GM13976 (cell line): ENCODE results near the gene SOCS3.

Experiments
- DNase-seq: peaks from one replicate; pipeline ENCODE4 v3.0.0; 2012; ENCODE audit warnings: low spot score
- CTCF ChIP-seq: IDR thresholded peaks from 2 replicates; pipeline ENCODE4 v1.5.1; 2012; ENCODE audit warnings: borderline replicate concordance, mild to moderate bottlenecking; ENCODE audit not compliant: insufficient read depth; ENCODE audit errors: extremely low read depth, missing control alignments, control extremely low read depth
- in situ Hi-C: fragments of 300-500 bp; cut with MboI; formaldehyde crosslinking; loops from one replicate; pipeline ENCODE4 v1.12.0; 2022; ENCODE audit warnings: low sequenced_read_pairs, mixed read lengths, inconsistent platforms; ENCODE audit not compliant: unreplicated experiment

SOCS3 gene

GRCh38 chr17:78392295-78392694, 32.4 kb upstream of the SOCS3 start:
- in situ Hi-C loops, result no loop called here
- DNase-seq, result no peak
- TF ChIP-seq CTCF, result no peak

GRCh38 chr17:78391843-78392242, 32.0 kb upstream of the SOCS3 start:
- DNase-seq, result no peak
- in situ Hi-C loops, result no loop called here
- TF ChIP-seq CTCF, result no peak

- in situ Hi-C loops, result no loop called here
- TF ChIP-seq CTCF, result no peak
- no peak for DNase-seq
These were observed 31.2 kb upstream of the SOCS3 start for GRCh38 chr17:78391051-78391431.

GRCh38 chr17:78390241-78391050, 30.6 kb upstream of the SOCS3 start:
- TF ChIP-seq CTCF, result no peak
- in situ Hi-C loops, result no loop called here
- DNase-seq, result no peak

GRCh38 chr17:78387977-78388941, 28.4 kb upstream of the SOCS3 start:
- TF ChIP-seq CTCF, result no peak
- DNase-seq, result peak; percentile 70
- in situ Hi-C loops, result no loop called here

- in situ Hi-C loops, result no loop called here
- DNase-seq, result no peak
- no peak for TF ChIP-seq CTCF
These were observed 24.8 kb upstream of the SOCS3 start for GRCh38 chr17:78384479-78385175.
